ENCODE measurements around the gene IL17RD. TPM values are rescaled to one million over a fixed set of nuclear protein-coding genes. Genes with fewer than 3 reads are reported as not detected.
A peak's percentile ranks its signal among the peaks of the same experiment; 100 is the strongest.

The IL17RD gene
- total RNA-seq, 2 experiments from 2014 or later, result not detected

- Mint-ChIP-seq H3K36me3 (no peaks in the 10 kb centered on the region), H3K27ac (no peak overlapping the region), H3K4me1 (peaks cover 10% of the 10 kb centered on the region), H3K27me3 (peaks cover 78% of the 10 kb centered on the region), H3K9me3 (no peaks in the 10 kb centered on the region), H3K4me3 (no peak overlapping the region)
- DNase-seq (no peak), ATAC-seq (ENCODE audit: low read depth) (no peak)
- POLR2A ChIA-PET, result no interaction called here
Observed at GRCh38 chr3:57166660-57167059, 1.5 kb upstream of the IL17RD start.

GRCh38 chr3:57165641-57166040 is 488 bp upstream of the IL17RD start:
- H3K4me3 Mint-ChIP-seq, result peak overlapping the region; percentile 73
- POLR2A ChIA-PET, result no interaction called here

DNA sequence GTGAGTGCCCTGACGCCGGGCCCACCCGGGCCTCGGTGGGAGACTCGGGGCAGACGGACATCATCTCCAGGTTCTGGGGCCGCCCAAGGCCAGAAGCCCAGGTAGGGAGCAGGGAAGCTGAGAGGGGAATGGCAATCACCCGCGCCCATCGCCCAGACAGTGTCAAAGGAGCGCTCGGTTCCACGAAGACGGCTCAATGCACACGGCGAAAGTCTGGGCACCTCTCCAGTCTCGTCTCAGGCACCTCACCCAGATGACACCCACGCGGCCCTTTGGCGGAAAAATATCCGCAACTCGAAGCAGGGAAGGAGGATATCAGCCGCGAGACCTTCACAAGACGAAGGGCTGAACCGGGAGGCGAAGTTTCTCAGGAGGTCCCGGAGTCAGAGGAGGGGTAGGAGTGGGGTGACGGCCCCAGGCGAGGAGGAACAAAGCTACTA is 916 bp downstream of the IL17RD start:
- Mint-ChIP-seq H3K4me3 (peak overlapping the region; percentile 80), H3K9me3 (no peaks in the 10 kb centered on the region), H3K27ac (no peak overlapping the region), H3K27me3 (peaks cover 84% of the 10 kb centered on the region), H3K4me1 (peaks cover 10% of the 10 kb centered on the region), H3K36me3 (no peaks in the 10 kb centered on the region)
- no peak for ATAC-seq (ENCODE audit: low read depth)
- POLR2A ChIA-PET, result no interaction called here
- peak; percentile 36 for DNase-seq

More at GRCh38 chr3:57165641-57166040, 488 bp upstream of the IL17RD start:
- Mint-ChIP-seq H3K27me3 (peaks cover 82% of the 10 kb centered on the region), H3K36me3 (no peaks in the 10 kb centered on the region), H3K9me3 (no peaks in the 10 kb centered on the region), H3K27ac (no peak overlapping the region), H3K4me1 (peaks cover 10% of the 10 kb centered on the region)
- ATAC-seq (ENCODE audit: low read depth), result no peak
- no peak for DNase-seq

- DNase-seq, result no peak
- ATAC-seq (ENCODE audit: low read depth), result no peak
- peaks cover 81% of the 10 kb centered on the region for H3K27me3 Mint-ChIP-seq
- no peaks in the 10 kb centered on the region for H3K36me3 Mint-ChIP-seq
- POLR2A ChIA-PET, result no interaction called here
- H3K4me3 Mint-ChIP-seq, result no peak overlapping the region
- peaks cover 15% of the 10 kb centered on the region for H3K4me1 Mint-ChIP-seq
- no peak overlapping the region for H3K27ac Mint-ChIP-seq
- no peaks in the 10 kb centered on the region for H3K9me3 Mint-ChIP-seq
Observed at GRCh38 chr3:57163751-57164150, 1.4 kb downstream of the IL17RD start.

GRCh38 chr3:57161915-57162314 is 3.2 kb downstream of the IL17RD start:
- Mint-ChIP-seq H3K36me3 (no peaks in the 10 kb centered on the region), H3K9me3 (no peaks in the 10 kb centered on the region), H3K4me3 (no peak overlapping the region), H3K27me3 (peaks cover 69% of the 10 kb centered on the region), H3K27ac (no peak overlapping the region), H3K4me1 (peaks cover 17% of the 10 kb centered on the region)
- POLR2A ChIA-PET, result no interaction called here
- ATAC-seq (ENCODE audit: low read depth) (no peak), DNase-seq (no peak)

- peaks cover 64% of the 10 kb centered on the region for H3K27me3 Mint-ChIP-seq
- no peak for ATAC-seq (ENCODE audit: low read depth)
- POLR2A ChIA-PET, result no interaction called here
Observed at GRCh38 chr3:57160765-57161538, 4.2 kb downstream of the IL17RD start.

DNA sequence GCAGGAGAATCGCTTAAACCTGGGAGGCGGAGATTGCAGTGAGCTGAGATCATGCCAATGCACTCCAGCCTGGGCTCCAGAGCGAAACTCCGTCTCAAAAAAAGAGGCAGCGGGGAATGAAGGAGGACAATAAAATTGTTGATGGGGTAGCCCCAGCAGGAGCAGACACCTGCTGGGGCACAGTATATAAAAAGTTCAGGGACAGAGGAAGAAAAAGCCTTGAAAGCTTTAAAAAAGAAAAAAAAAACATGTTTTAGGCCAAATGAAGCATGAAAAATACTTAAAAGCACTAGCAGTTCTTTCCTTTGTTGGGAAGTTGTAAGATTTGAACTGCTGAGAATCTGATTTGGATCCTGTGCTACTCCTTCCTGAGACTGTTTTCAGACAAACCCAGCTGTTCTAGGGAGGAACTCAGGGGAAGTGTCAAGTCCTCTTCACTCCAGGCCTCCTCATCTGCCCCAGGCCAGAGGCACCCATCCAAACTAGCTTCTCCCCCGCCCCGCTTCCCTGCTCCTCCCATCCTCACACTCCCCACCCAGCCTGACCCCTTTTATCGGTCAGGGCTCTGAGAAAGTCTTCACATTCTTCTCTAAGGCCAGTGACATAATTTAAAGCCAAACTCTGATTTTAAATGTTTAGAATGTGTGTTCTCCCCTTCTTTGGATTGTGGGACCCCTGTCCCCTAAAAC is 4.9 kb downstream of the IL17RD start:
- Mint-ChIP-seq H3K4me1 (peaks cover 14% of the 10 kb centered on the region), H3K9me3 (no peaks in the 10 kb centered on the region), H3K27ac (no peak overlapping the region), H3K4me3 (no peak overlapping the region), H3K36me3 (no peaks in the 10 kb centered on the region), H3K27me3 (peaks cover 63% of the 10 kb centered on the region)
- no peak for DNase-seq
- no peak for ATAC-seq (ENCODE audit: low read depth)
- POLR2A ChIA-PET, result no interaction called here

More at GRCh38 chr3:57160765-57161538, 4.2 kb downstream of the IL17RD start:
- DNase-seq, result no peak
- H3K36me3 Mint-ChIP-seq, result no peaks in the 10 kb centered on the region
- no peaks in the 10 kb centered on the region for H3K9me3 Mint-ChIP-seq
- no peak overlapping the region for H3K4me3 Mint-ChIP-seq
- H3K27ac Mint-ChIP-seq, result no peak overlapping the region
- peaks cover 17% of the 10 kb centered on the region for H3K4me1 Mint-ChIP-seq

- H3K4me3 Mint-ChIP-seq, result peak overlapping the region; percentile 3
Observed at GRCh38 chr3:57158813-57159738, 6.1 kb downstream of the IL17RD start.

GRCh38 chr3:57158325-57158724 is 6.8 kb downstream of the IL17RD start:
- H3K27me3 Mint-ChIP-seq, result peaks cover 62% of the 10 kb centered on the region
- no peaks in the 10 kb centered on the region for H3K9me3 Mint-ChIP-seq
- peaks cover 9% of the 10 kb centered on the region for H3K4me1 Mint-ChIP-seq
- ATAC-seq (ENCODE audit: low read depth), result no peak
- no peaks in the 10 kb centered on the region for H3K36me3 Mint-ChIP-seq
- no peak for DNase-seq
- H3K27ac Mint-ChIP-seq, result no peak overlapping the region
- H3K4me3 Mint-ChIP-seq, result no peak overlapping the region
- POLR2A ChIA-PET, result interaction anchor here (0.8 kb wide), 1 partner anchor 70 kb away, joined by 4 read pairs; no protein-coding TSS in a partner anchor

More at GRCh38 chr3:57158813-57159738, 6.1 kb downstream of the IL17RD start:
- no peak for DNase-seq
- Mint-ChIP-seq H3K27ac (no peak overlapping the region), H3K4me1 (peaks cover 10% of the 10 kb centered on the region), H3K9me3 (no peaks in the 10 kb centered on the region), H3K27me3 (peaks cover 67% of the 10 kb centered on the region), H3K36me3 (no peaks in the 10 kb centered on the region)
- POLR2A ChIA-PET, result interaction anchor here (0.8 kb wide), 1 partner anchor 69 kb away, joined by 4 read pairs; no protein-coding TSS in a partner anchor
- peak; percentile 74 for ATAC-seq (ENCODE audit: low read depth)

- POLR2A ChIA-PET, result no interaction called here
- Mint-ChIP-seq H3K36me3 (no peaks in the 10 kb centered on the region), H3K4me1 (peaks cover 9% of the 10 kb centered on the region), H3K27me3 (peaks cover 56% of the 10 kb centered on the region), H3K9me3 (no peaks in the 10 kb centered on the region), H3K27ac (no peak overlapping the region), H3K4me3 (no peak overlapping the region)
- no peak for DNase-seq
- ATAC-seq (ENCODE audit: low read depth), result no peak
Observed at GRCh38 chr3:57157545-57157944, 7.6 kb downstream of the IL17RD start.

DNA sequence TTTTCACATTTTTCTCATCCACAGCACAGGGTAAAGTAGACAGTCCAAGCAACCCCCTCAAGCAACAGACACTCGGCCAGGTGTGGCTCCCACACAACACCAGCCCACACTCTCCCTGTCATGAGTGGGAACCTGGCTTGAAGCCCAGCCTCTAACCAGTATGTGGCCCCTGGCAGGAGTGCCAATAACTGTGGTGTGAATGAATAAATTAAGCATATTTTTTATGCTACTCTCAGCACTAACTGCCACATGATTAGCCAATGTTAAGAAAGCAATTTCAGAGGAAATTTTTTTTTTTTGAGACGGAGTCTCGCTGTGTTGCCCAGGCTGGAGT is 9.9 kb downstream of the IL17RD start:
- ATAC-seq (ENCODE audit: low read depth) (no peak), DNase-seq (no peak)
- Mint-ChIP-seq H3K27me3 (peaks cover 46% of the 10 kb centered on the region), H3K9me3 (no peaks in the 10 kb centered on the region), H3K4me3 (no peak overlapping the region), H3K36me3 (no peaks in the 10 kb centered on the region), H3K4me1 (peaks cover 9% of the 10 kb centered on the region), H3K27ac (no peak overlapping the region)
- POLR2A ChIA-PET, result no interaction called here

DNA sequence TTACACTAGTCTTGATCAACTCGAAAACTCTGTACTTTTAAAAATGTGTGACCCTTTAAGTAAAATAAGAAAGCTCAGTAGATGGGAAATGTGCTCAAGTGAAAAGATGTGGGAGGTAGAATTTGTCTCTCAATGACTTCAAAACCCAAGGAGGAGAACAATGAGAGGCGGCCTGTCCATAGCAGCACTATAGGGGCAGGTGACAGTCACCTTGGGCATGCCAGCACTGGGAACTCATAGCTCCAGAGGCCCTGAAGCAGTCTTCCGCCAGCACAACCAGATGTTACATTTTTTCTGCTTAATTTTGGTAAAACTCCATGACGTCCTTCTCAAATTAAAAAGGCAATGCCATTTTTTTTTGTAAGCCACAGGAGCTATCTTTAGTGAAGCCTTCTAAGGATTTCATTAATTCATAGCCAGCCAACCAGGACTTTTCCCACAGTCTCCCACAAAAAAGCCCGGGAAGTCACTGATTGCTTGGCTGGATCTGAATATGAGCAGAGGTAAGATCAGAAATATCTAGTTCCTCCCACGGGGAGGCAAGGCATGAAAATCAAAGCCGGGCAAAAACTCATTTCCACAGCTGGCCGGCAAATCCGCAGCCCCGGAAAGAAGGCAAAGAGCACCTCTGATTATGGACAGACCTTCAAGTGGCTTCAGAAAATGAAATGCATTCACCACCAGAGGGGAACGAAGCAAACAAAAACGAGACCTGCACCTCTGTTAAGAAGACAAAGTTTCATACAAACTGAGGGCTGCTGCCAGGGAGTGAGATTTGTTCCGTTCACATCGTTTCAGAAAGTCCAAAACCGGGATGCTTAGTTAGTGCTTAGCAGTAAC is 10.5 kb downstream of the IL17RD start:
- Mint-ChIP-seq H3K36me3 (no peaks in the 10 kb centered on the region), H3K27me3 (peaks cover 42% of the 10 kb centered on the region), H3K9me3 (no peaks in the 10 kb centered on the region), H3K4me1 (peaks cover 9% of the 10 kb centered on the region), H3K27ac (no peak overlapping the region), H3K4me3 (no peak overlapping the region)
- POLR2A ChIA-PET, result no interaction called here
- ATAC-seq (ENCODE audit: low read depth), result no peak
- no peak for DNase-seq
